Lower leg skin (tissue), 3 donors: Measurements from ENCODE around the gene ARID1B.

Experiments
- CTCF ChIP-seq, 3 donors: fragments of 450-650 bp; IDR thresholded peaks; one replicate each; pipeline ENCODE4 v1.5.1; 2016; ENCODE audit warnings: antibody characterized with exemption in 3 of 3, mild to moderate bottlenecking in 3 of 3, moderate library complexity in 2 of 3
- POLR2A ChIP-seq, 2 donors: fragments of 450-650 bp; IDR thresholded peaks; one replicate each; pipeline ENCODE4 v1.6.1; 2016 to 2017; ENCODE audit warnings: antibody characterized with exemption in 2 of 2, mild to moderate bottlenecking in 1 of 2, moderate library complexity in 1 of 2

DNA sequence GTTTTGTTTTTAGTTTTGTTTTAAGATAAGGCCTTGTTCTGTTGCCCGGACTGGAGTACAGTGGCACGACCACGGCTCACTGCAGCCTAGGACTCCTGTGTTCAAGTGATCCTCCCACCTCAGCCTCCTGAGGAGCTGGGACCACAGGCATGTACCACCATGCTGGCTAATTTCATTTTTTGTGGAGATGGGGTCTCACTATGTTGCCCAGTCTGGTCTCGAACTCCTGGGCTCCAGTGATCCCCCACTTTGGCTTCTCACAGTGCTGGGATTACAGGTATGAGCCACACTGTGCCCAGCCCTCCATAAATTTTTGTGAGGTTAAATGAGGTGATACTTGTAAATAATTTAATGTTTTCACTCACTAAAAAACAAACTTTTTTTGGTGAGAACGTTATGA lies 76.6 kb downstream of the ARID1B start:
- TF ChIP-seq CTCF (IDR thresholded peaks at IDR 0.05) (no peak), POLR2A (IDR thresholded peaks at IDR 0.05) (no peak)
